H1 (cell line): ENCODE data around the gene DCTPP1. TPM values are rescaled to one million over a fixed set of nuclear protein-coding genes. Genes with fewer than 3 reads are reported as not detected.
"Not testable (repeated sequence)": the region's sequence is repeated elsewhere in the genome, so short reads cannot be mapped to it uniquely, and the experiment has no call there.

ENCODE experiments used
- CTCF ChIA-PET: fragments of 300-600 bp; sonication (Branson Sonifier 250); formaldehyde crosslinking; loops from one replicate; lab custom pipeline; 2021; ENCODE audit not compliant: partially characterized antibody; lab: Charles Lee
- POLR2A ChIA-PET: fragments of 300-600 bp; sonication (Branson Sonifier 250); formaldehyde crosslinking; loops from one replicate; lab custom pipeline; 2021; ENCODE audit warnings: inconsistent platforms; ENCODE audit not compliant: partially characterized antibody; lab: Charles Lee
- DNase-seq, 2 experiments: peaks; one replicate each; pipeline versions ENCODE4 v3.0.0 to v3.0.0-alpha.2; 2010 to 2022; ENCODE audit warnings: low spot score in 2 of 2, low read depth in 1 of 2, mixed read lengths in 1 of 2
- FAIRE-seq: peaks from 2 replicates; lab custom pipeline; 2011; peaks lifted over from hg19 to GRCh38; lab: Jason Lieb, UNC
- H2AFZ ChIP-seq: 2 replicates; pipeline ENCODE4 v1.8.1; 2012; ENCODE audit warnings: low read length, inconsistent platforms
- H2AK5ac ChIP-seq: 2 replicates; pipeline ENCODE4 v1.6.1; 2013; ENCODE audit warnings: low read depth, low read length
- H2BK120ac ChIP-seq: replicated peaks from 2 replicates; pipeline ENCODE3; 2013; ENCODE audit warnings: low read depth, low read length, inconsistent platforms
- H2BK12ac ChIP-seq: 2 replicates; pipeline ENCODE4 v1.6.1; 2013; ENCODE audit warnings: low read depth, low read length
- H2BK15ac ChIP-seq: 2 replicates; pipeline ENCODE4 v1.6.1; 2013; ENCODE audit warnings: low read length
- H2BK20ac ChIP-seq: 2 replicates; pipeline ENCODE4 v1.6.1; 2013; ENCODE audit warnings: low read length
- H2BK5ac ChIP-seq: 2 replicates; pipeline ENCODE4 v1.6.1; 2013; ENCODE audit warnings: low read depth, low read length
- H3K14ac ChIP-seq: 2 replicates; pipeline ENCODE4 v1.6.1; 2013; ENCODE audit warnings: inconsistent platforms; ENCODE audit not compliant: insufficient read length
- H3K18ac ChIP-seq: 2 replicates; pipeline ENCODE4 v1.6.1; 2013; ENCODE audit warnings: low read length; ENCODE audit errors: extremely low read depth
- H3K23ac ChIP-seq: 2 replicates; pipeline ENCODE4 v1.6.1; 2013; ENCODE audit warnings: inconsistent platforms; ENCODE audit not compliant: insufficient read length
- H3K23me2 ChIP-seq: 2 replicates; pipeline ENCODE4 v1.6.1; 2013; ENCODE audit warnings: low read depth, low read length
- H3K27ac ChIP-seq: 2 replicates; pipeline ENCODE4 v1.6.1; 2011; ENCODE audit warnings: low read depth, low read length, inconsistent platforms
- H3K27me3 ChIP-seq, 4 experiments: replicated peaks in 1 of 4; 1 replicate in 1 of 4; 2 replicates in 3 of 4; pipeline versions ENCODE4 v1.6.1 to v1.8.1; 2011 to 2013; ENCODE audit warnings: low read length in 3 of 4, mild to moderate bottlenecking in 3 of 4, inconsistent platforms in 2 of 4, mixed read lengths in 2 of 4, moderate library complexity in 1 of 4; ENCODE audit not compliant: control insufficient read depth in 3 of 4, insufficient read depth in 3 of 4; ENCODE audit errors: extremely low read depth in 1 of 4
- H3K36me3 ChIP-seq, 4 experiments: 2 replicates each; pipeline versions ENCODE4 v1.6.1 to v1.8.1; 2011 to 2013; ENCODE audit warnings: mild to moderate bottlenecking in 4 of 4, low read length in 3 of 4, moderate library complexity in 2 of 4, control low read depth in 1 of 4, inconsistent platforms in 1 of 4; ENCODE audit not compliant: insufficient read depth in 4 of 4, control insufficient read depth in 2 of 4
- H3K4ac ChIP-seq: replicated peaks from 2 replicates; pipeline ENCODE3; 2013; ENCODE audit warnings: low read length, low read depth, mixed read lengths, inconsistent platforms; ENCODE audit not compliant: insufficient read length
- H3K4me1 ChIP-seq, 4 experiments: replicated peaks in 1 of 4; 1 replicate in 1 of 4; 2 replicates in 3 of 4; pipeline versions ENCODE4 v1.6.1 to v1.8.1; 2011 to 2013; ENCODE audit warnings: low read length in 3 of 4, inconsistent platforms in 2 of 4, mixed read lengths in 1 of 4; ENCODE audit not compliant: insufficient read depth in 4 of 4, control insufficient read depth in 3 of 4
- H3K4me2 ChIP-seq, 2 experiments: 2 replicates each; pipeline versions ENCODE4 v1.6.1 to v1.8.1; 2011 to 2013; ENCODE audit warnings: low read depth in 2 of 2, low read length in 2 of 2, control low read depth in 1 of 2, inconsistent platforms in 1 of 2, mild to moderate bottlenecking in 1 of 2; ENCODE audit not compliant: insufficient read depth in 1 of 2
- H3K4me3 ChIP-seq, 4 experiments: fragments of 200-600, 300-600 bp in 1 of 4; sonication (generic), shearing (Covaris generic), sonication (Bioruptor Twin) in 1 of 4; 2 replicates each; pipeline versions ENCODE4 v1.5.1 to v1.8.1; 2011 to 2016; ENCODE audit warnings: low read length in 4 of 4, low read depth in 3 of 4, control low read depth in 2 of 4, inconsistent platforms in 2 of 4, mild to moderate bottlenecking in 2 of 4, mixed read lengths in 1 of 4, moderate library complexity in 1 of 4; ENCODE audit not compliant: insufficient read depth in 2 of 4; ENCODE audit errors: extremely low read depth in 1 of 4
- H3K56ac ChIP-seq: replicated peaks from 2 replicates; pipeline ENCODE3; 2013; ENCODE audit warnings: low read depth, mild to moderate bottlenecking, mixed read lengths, low read length, inconsistent platforms; ENCODE audit not compliant: insufficient read length
- H3K79me1 ChIP-seq: 2 replicates; pipeline ENCODE4 v1.6.1; 2013; ENCODE audit warnings: low read depth, low read length, control low read depth
- H3K79me2 ChIP-seq, 2 experiments: 2 replicates each; pipeline versions ENCODE4 v1.6.1 to v1.8.1; 2012 to 2013; ENCODE audit warnings: low read length in 2 of 2, mild to moderate bottlenecking in 2 of 2, inconsistent platforms in 1 of 2; ENCODE audit not compliant: insufficient read depth in 2 of 2, control insufficient read depth in 1 of 2
- H3K9ac ChIP-seq, 4 experiments: replicated peaks in 1 of 4; 1 replicate in 1 of 4; 2 replicates in 3 of 4; pipeline versions ENCODE4 v1.6.1 to v1.8.1; 2011 to 2013; ENCODE audit warnings: low read depth in 3 of 4, low read length in 3 of 4, control low read depth in 2 of 4, mild to moderate bottlenecking in 2 of 4, moderate library complexity in 2 of 4, inconsistent platforms in 1 of 4; ENCODE audit errors: extremely low read depth in 1 of 4
- H3K9me3 ChIP-seq, 2 experiments: 2 replicates each; pipeline versions ENCODE4 v1.6.1 to v1.8.1; 2012 to 2013; ENCODE audit warnings: mild to moderate bottlenecking in 2 of 2, moderate library complexity in 2 of 2, control low read depth in 1 of 2, inconsistent platforms in 1 of 2, low read depth in 1 of 2, low read length in 1 of 2, mixed read lengths in 1 of 2; ENCODE audit not compliant: insufficient read depth in 2 of 2
- H4K20me1 ChIP-seq, 2 experiments: replicated peaks in 1 of 2; 2 replicates each; pipeline versions ENCODE3 to v1.8.1; 2011 to 2013; ENCODE audit warnings: inconsistent platforms in 2 of 2, low read length in 2 of 2, mild to moderate bottlenecking in 1 of 2; ENCODE audit not compliant: insufficient read depth in 2 of 2, control insufficient read depth in 1 of 2
- H4K5ac ChIP-seq: 2 replicates; pipeline ENCODE4 v1.6.1; 2013; ENCODE audit warnings: low read length, low read depth, mixed read lengths, inconsistent platforms; ENCODE audit not compliant: insufficient read length
- H4K8ac ChIP-seq: 2 replicates; pipeline ENCODE4 v1.8.0; 2013; ENCODE audit warnings: mild to moderate bottlenecking, moderate library complexity, low read length, inconsistent platforms; ENCODE audit not compliant: insufficient read depth; ENCODE audit errors: extremely low read depth
- H4K91ac ChIP-seq: replicated peaks from 2 replicates; pipeline ENCODE3; 2013; ENCODE audit warnings: low read length, mixed read lengths, inconsistent platforms; ENCODE audit not compliant: insufficient read length
- WGBS, 2 experiments: shearing (Covaris generic) in 1 of 2; methylation state at CpG; one replicate each; pipeline versions ENCODE4 v1.1.6 to v1.1.7; 2013 to 2015; ENCODE audit warnings: low lambda C conversion rate in 2 of 2, mixed read lengths in 2 of 2, inconsistent platforms in 1 of 2, low coverage in 1 of 2, missing lambda C conversion rate in 1 of 2; ENCODE audit not compliant: insufficient replicate concordance in 2 of 2, insufficient coverage in 1 of 2, insufficient read length in 1 of 2; ENCODE audit errors: extremely low coverage in 1 of 2, missing lambda C conversion rate in 1 of 2; 5-methylcytosine and 5-hydroxymethylcytosine counted together
- polyA plus RNA-seq, 7 experiments: library from polyadenylated mRNA; depleted of rRNA in 3 of 7; stranded (reverse) in 5 of 7; unstranded in 2 of 7; fragments of >200 nt in 5 of 7; fragments of 200-250 nt in 2 of 7; gene quantifications; 1 replicate in 5 of 7; 2 replicates in 1 of 7; 4 replicates in 1 of 7; pipeline versions ENCODE4 v1.2.1 to v1.2.3, GENCODE V29; 2011 to 2013; ENCODE audit warnings: missing spikeins in 2 of 7, mixed read lengths in 2 of 7
- total RNA-seq: library from RNA; stranded (reverse); fragmentation: NEBNext Ultra II Directional; extraction: Animal tissue kit (Norgen Biotek cat#: 25700); gene quantifications from 2 replicates; pipeline ENCODE4 v1.2.1, GENCODE V29; 2021

Gene DCTPP1
- total and polyA plus RNA-seq, 2 of the 8 experiments (the other 6 are each of a cell fraction or from before 2014, with no cell fraction given) = 94.5 to 103 TPM

- H3K18ac ChIP-seq, H3K79me2 ChIP-seq, H4K91ac ChIP-seq, H3K9ac ChIP-seq, FAIRE-seq, H3K27ac ChIP-seq, H3K27me3 ChIP-seq, H3K23me2 ChIP-seq, H3K9me3 ChIP-seq, H3K36me3 ChIP-seq, POLR2A ChIA-PET, DNase-seq, H2AFZ ChIP-seq, H2BK120ac ChIP-seq, H2BK15ac ChIP-seq, H3K23ac ChIP-seq, H3K4ac ChIP-seq, H3K4me1 ChIP-seq, H2BK5ac ChIP-seq, H3K4me2 ChIP-seq, H4K20me1 ChIP-seq, H3K4me3 ChIP-seq, H3K56ac ChIP-seq, H2BK12ac ChIP-seq, H3K79me1 ChIP-seq, H2AK5ac ChIP-seq, H2BK20ac ChIP-seq, H4K8ac ChIP-seq, H4K5ac ChIP-seq, H3K14ac ChIP-seq: not testable (repeated sequence)
- CTCF ChIA-PET = interaction anchor here (0.9 to 1.4 kb wide), 4 partner anchors 12 to 57 kb away, joined by 3 to 4 read pairs (median 4); no protein-coding TSS in a partner anchor
- WGBS, 2 experiments = 94% methylated on average over 5 of the region's 5 CpGs; no CpG with 5 or more reads in 1 of the 2 experiments
These were observed 31.6 kb upstream of the DCTPP1 start for GRCh38 chr16:30461426-30461825.
